Skeletal muscle tissue (tissue), 4 donors: ENCODE measurements around the gene BTRC. TPM values are rescaled to one million over a fixed set of nuclear protein-coding genes. Genes with fewer than 3 reads are reported as not detected.

Source experiments
- H3K27ac ChIP-seq: one replicate; pipeline ENCODE4 v1.7.0; 2013; ENCODE audit warnings: mild to moderate bottlenecking, low read depth, low read length, inconsistent platforms
- H3K27me3 ChIP-seq, 3 donors: one replicate each; pipeline ENCODE4 v1.7.0; 2013; ENCODE audit warnings: low read length in 3 of 3; ENCODE audit not compliant: control insufficient read depth in 3 of 3, insufficient read depth in 3 of 3
- H3K36me3 ChIP-seq, 3 donors: one replicate each; pipeline ENCODE4 v1.7.0; 2013; ENCODE audit warnings: low read length in 3 of 3; ENCODE audit not compliant: control insufficient read depth in 3 of 3, insufficient read depth in 3 of 3
- H3K4me1 ChIP-seq, 3 donors: one replicate each; pipeline ENCODE4 v1.7.0; 2013; ENCODE audit warnings: low read length in 3 of 3, mild to moderate bottlenecking in 3 of 3; ENCODE audit not compliant: control insufficient read depth in 3 of 3, insufficient read depth in 3 of 3
- H3K4me3 ChIP-seq, 3 donors: one replicate each; pipeline ENCODE4 v1.7.0; 2013; ENCODE audit warnings: low read length in 3 of 3
- H3K9ac ChIP-seq, 3 donors: one replicate each; pipeline ENCODE4 v1.7.0; 2013; ENCODE audit warnings: low read length in 3 of 3, mild to moderate bottlenecking in 3 of 3, moderate library complexity in 2 of 3, low read depth in 1 of 3
- H3K9me3 ChIP-seq, 3 donors: one replicate each; pipeline ENCODE4 v1.7.0; 2013; ENCODE audit warnings: low read length in 3 of 3; ENCODE audit not compliant: control insufficient read depth in 3 of 3
- total RNA-seq: library from RNA; depleted of rRNA; stranded (reverse); fragments of >200 nt; gene quantifications from one replicate; pipeline ENCODE4 v1.2.3, GENCODE V29; 2014
- donor health status: Osteomylitis.

BTRC gene
- total RNA-seq, 1 donor from 2014 or later = 19.8 TPM

DNA sequence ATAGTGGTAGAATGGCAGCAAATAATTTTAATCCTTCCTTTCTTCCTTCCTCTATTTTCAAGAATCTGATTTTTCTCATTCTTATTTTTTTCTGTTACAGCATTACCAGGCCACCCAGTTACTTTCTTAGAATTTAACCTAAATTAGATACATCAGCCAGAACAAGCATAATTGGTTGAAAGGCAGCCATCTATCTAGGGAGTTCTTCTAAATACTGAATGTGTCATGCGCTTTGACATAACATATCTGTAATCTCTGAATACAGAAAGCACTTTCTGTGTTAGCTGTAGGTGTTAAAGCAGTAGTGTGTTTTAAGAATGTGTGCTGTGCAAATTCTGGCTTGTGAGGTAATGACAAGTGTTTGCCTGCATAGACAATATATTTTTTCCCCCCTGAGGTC lies 97.3 kb downstream of the BTRC start:
- no peaks in the 10 kb centered on the region for H3K36me3 ChIP-seq
- H3K27ac ChIP-seq = no peak overlapping the region
- H3K4me1 ChIP-seq = peaks cover 5 to 7% (median 5%) of the 10 kb centered on the region in 3 donors
- H3K27me3 ChIP-seq = no peaks in the 10 kb centered on the region
- no peak overlapping the region for H3K4me3 ChIP-seq
- no peaks in the 10 kb centered on the region for H3K9me3 ChIP-seq
- H3K9ac ChIP-seq = no peak overlapping the region

DNA sequence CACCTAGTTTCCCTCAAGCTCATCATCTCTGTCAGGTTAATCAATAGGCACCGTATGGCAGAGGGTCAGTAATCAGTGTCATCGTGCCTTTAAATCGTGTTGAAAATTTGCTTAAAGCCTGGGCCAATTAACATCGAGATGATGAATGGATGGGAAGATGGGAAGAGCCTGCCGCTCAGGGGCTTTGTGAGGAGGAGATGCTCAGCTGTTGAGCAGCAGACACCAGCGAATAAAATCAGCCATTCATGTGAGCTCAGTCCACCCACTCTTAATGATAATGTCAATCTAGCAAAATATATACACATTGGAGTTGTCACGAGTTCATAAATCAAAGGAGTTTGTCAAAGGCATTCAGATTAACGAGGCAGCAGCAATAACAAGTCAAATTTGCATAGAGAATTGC lies 97.7 kb downstream of the BTRC start:
- Histone ChIP-seq H3K4me1 (peaks cover 3 to 5% (median 5%) of the 10 kb centered on the region in 3 donors), H3K4me3 (no peak overlapping the region), H3K36me3 (no peaks in the 10 kb centered on the region), H3K9me3 (no peaks in the 10 kb centered on the region), H3K27me3 (no peaks in the 10 kb centered on the region), H3K9ac (no peak overlapping the region), H3K27ac (no peak overlapping the region)

DNA sequence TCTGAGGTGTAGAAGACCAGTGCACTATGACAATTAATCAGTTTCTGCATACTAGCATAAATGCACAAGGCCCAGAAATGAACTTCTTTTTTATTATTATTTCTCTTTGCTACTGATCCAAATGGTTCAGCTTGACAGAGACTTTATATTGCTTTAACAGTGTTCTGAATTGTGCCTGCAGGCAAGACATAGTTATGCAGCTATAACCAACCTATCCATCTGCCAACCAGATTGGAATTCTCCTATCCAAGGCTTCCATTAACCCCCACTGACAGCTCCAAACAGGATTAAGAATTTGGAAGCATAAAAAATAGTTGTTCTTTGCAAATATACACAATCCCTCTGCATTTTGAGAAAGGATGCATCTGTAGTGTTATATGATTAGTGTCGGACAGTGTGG lies 98.2 kb downstream of the BTRC start:
- Histone ChIP-seq H3K36me3 (no peaks in the 10 kb centered on the region), H3K27me3 (no peaks in the 10 kb centered on the region), H3K4me1 (peaks cover under 1 to 1% (median 1%) of the 10 kb centered on the region in 3 donors)

DNA sequence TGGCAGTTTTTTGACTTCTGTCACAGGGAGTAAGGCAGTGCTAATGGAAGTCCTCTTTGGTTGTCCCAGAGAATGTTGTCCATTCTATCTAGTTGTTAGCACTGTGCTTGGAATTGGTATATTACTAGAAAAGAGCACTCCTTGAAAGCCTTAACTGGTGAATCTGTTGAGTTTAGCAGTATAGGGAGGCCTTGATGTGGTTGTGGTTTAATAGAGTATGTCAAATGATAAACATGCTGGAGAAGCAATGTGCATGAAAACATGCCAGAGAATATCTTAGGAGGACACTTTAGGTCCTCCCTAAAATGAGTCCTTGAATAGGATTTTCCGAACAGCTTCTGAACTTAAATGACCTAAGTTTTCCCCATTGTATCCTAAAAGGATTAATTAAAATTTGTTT lies 98.6 kb downstream of the BTRC start:
- Histone ChIP-seq H3K4me3 (no peak overlapping the region), H3K27ac (no peak overlapping the region), H3K36me3 (no peaks in the 10 kb centered on the region), H3K9ac (no peak overlapping the region), H3K9me3 (no peaks in the 10 kb centered on the region), H3K27me3 (no peaks in the 10 kb centered on the region), H3K4me1 (no peaks in the 10 kb centered on the region)

More for the DNA sequence above, 98.2 kb downstream of the BTRC start:
- H3K9ac ChIP-seq = no peak overlapping the region
- H3K9me3 ChIP-seq = no peaks in the 10 kb centered on the region
- H3K27ac ChIP-seq = no peak overlapping the region
- H3K4me3 ChIP-seq = no peak overlapping the region

DNA sequence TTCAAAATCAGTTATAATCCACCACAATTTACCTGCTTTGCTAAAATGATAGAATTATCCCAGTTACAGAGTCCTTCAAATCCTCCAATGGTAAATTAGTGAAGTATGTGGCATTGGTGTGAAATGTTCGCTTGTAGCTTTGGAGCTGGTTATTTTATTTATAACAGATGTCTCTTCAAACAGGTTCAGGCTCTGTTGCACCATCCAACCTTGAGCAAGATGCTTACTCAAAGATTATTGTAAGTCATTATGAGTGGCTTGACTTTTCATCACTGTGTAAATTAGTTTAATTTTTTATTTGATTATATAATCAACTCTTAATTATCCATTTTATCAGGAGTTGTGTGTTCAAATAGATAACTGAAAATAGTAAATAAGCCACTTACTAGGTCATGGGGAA lies 99.4 kb downstream of the BTRC start:
- Histone ChIP-seq H3K4me1 (no peaks in the 10 kb centered on the region), H3K9ac (no peak overlapping the region), H3K9me3 (no peaks in the 10 kb centered on the region), H3K36me3 (no peaks in the 10 kb centered on the region), H3K27ac (no peak overlapping the region), H3K4me3 (no peak overlapping the region), H3K27me3 (no peaks in the 10 kb centered on the region)

DNA sequence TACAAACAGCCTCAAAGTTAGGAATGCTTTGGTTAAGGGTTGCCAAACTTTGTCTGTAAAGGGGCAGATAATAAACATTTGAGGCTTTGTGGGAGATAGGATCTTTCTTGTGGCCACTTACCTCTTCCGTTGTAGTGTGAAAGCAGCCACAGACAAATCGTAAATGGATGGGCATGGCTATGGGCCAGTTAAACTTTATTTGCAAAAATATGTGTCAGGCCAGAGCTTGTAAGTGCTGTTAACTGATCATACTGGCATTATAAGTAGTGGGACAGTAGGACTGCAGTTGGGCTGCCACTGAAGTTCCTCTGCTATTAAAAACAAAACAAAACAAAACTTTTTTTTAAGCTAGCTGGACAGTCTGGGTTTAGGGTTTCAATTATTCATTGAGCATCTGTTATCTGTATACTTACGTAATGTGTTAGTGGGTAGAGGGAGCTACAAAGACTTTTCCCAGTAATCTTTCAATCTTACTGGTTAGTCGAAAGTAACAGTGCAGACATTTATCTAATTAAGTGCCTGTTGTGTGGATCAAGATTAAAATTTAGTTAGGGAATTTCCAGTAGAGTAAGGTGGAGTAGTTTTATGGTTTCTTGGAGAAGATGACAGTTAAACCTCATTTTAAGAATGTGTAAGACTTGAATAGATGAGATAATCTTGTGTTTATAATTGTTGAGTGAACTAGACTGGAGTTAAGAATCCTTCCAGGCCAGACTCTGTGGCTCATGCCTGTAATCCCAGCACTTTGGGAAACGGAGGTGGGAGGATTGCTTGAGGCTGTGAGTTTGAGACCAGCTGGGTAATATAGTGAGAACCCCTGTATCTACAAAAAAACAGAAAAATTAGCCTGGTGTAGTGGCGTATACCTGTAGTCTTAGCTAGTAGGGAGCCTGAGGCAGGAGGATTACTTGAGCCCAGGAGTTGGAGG lies 100.1 kb downstream of the BTRC start:
- Histone ChIP-seq H3K9ac (no peak overlapping the region), H3K27me3 (no peaks in the 10 kb centered on the region), H3K9me3 (no peaks in the 10 kb centered on the region), H3K36me3 (no peaks in the 10 kb centered on the region), H3K4me3 (no peak overlapping the region), H3K4me1 (peaks cover 0 to 2% (median 0%) of the 10 kb centered on the region in 3 donors), H3K27ac (no peak overlapping the region)

DNA sequence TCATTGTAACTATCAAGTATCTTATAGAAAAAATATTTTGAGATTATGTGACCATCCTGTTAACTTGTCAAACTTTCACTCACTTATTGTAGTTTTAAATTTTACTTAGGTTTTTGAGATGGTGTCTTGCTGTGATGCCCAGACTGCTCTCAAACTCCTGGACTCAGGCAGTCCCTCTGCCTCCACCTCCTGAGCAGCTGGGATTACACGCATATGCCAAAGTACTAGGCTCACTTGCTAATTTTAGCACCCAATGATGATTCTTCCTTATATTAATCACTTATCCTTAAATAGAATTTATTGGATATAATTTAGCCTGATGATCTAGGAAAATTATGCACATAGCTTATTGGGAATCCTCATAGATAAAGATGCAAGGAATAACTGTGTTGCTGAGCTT lies 104.9 kb downstream of the BTRC start:
- Histone ChIP-seq H3K4me1 (peaks cover 0 to 4% (median 0%) of the 10 kb centered on the region in 3 donors), H3K36me3 (no peaks in the 10 kb centered on the region), H3K9ac (no peak overlapping the region), H3K9me3 (no peaks in the 10 kb centered on the region), H3K27me3 (no peaks in the 10 kb centered on the region), H3K27ac (no peak overlapping the region), H3K4me3 (no peak overlapping the region)

DNA sequence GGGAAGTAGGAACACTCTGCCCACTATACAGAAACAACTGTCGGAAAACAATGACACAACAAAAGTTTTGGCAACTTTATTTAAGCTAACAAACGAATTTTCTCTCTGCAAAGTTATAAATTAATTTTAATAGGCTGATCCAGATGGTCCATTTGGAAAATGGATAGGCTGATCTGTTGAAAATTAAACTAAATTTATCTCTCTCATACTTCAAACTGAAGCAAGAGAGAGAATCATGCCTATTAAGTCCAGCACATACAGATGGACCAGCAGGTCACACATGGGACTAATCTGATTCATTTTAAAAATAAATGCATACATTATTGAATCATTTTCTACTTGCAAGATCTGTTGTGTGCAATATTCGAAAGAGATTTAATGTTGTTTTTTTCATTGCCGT lies 110.1 kb downstream of the BTRC start:
- Histone ChIP-seq H3K4me3 (no peak overlapping the region), H3K4me1 (peaks cover 0 to 6% (median under 1%) of the 10 kb centered on the region in 3 donors), H3K36me3 (no peaks in the 10 kb centered on the region), H3K27ac (no peak overlapping the region), H3K9ac (no peak overlapping the region), H3K27me3 (no peaks in the 10 kb centered on the region), H3K9me3 (no peaks in the 10 kb centered on the region)

DNA sequence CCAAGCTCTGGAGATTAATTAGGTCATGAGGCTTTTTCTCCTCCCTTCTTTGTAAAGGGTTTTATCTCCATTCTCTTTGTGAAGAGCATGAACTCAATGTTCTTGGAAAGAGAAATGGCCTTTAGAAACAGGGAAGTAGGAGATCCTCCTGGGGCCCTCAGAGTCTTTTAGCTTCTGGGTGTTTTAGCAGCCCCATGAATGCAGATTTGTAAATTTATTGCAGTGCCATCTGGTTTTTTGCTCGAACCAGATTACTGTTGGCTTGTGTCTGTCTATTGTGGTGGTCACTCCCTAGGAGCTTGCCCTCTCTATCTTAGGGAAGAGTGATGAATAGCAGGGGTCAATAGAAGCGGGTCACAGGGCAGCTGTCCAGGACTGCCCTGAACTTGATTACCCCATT lies 110.6 kb downstream of the BTRC start:
- H3K4me1 ChIP-seq = peaks cover 0 to 6% (median 0%) of the 10 kb centered on the region in 3 donors
- no peaks in the 10 kb centered on the region for H3K27me3 ChIP-seq
- no peak overlapping the region for H3K4me3 ChIP-seq
- H3K27ac ChIP-seq = no peak overlapping the region
- no peaks in the 10 kb centered on the region for H3K9me3 ChIP-seq
- no peak overlapping the region for H3K9ac ChIP-seq
- no peaks in the 10 kb centered on the region for H3K36me3 ChIP-seq

DNA sequence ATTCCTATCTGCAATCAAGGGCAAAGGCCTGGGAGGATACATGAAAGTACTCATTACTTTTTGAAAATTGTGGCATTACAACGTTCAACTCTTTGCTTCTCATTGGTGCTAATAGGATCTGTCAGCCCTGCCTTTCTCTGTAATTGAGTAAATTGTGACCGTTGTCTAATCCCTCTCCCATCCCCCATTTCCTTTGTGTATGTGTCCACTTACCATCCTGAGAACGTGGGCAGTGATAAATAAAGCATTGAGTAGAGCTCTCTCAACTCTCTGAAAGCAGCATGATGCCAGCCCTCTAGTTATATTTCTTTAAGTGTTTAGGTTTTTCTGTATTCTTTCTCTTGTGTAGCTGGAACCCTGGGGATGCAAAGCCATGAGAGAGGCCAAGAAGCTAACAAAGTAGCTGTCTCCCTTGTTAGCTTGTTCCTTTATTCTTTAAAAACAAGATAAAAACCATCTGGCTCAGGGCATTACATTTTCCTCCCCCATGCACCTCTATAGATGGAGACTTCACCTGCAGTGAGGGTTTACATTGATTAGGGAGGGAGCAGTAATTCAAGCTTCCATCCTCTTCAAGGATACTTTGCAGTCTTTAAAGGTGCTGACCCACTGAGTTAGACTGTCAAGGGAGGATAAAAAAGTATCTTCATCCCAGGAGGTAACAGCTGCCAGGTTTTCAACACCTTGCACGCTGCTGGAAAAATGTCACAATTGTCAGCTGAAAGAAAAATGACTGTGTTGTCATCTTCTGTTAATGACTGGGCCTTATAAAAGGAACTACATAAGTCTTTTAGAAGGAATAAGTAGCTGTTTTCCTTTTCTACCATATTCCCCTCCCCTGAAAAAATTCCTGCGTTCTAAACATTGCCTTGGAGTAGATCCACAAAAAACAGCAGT lies 112.3 kb downstream of the BTRC start:
- no peak overlapping the region for H3K9ac ChIP-seq
- H3K4me3 ChIP-seq = no peak overlapping the region
- H3K4me1 ChIP-seq = peaks cover 0 to 6% (median 0%) of the 10 kb centered on the region in 3 donors
- no peaks in the 10 kb centered on the region for H3K9me3 ChIP-seq
- H3K36me3 ChIP-seq = no peaks in the 10 kb centered on the region
- H3K27ac ChIP-seq = no peak overlapping the region
- H3K27me3 ChIP-seq = no peaks in the 10 kb centered on the region
